HG03175 (cell line): ENCODE data around the gene DNMT3L.
"Not testable (repeated sequence)": the region's sequence is repeated elsewhere in the genome, so short reads cannot be mapped to it uniquely, and the experiment has no call there.

Experiments used
- ATAC-seq: cut with Tn5 transposase; IDR thresholded peaks from one replicate; pipeline ENCODE4 v1.9.1; 2021; ENCODE audit warnings: mild to moderate bottlenecking, moderate library complexity; ENCODE audit not compliant: unreplicated experiment

Gene DNMT3L

GRCh38 chr21:44199448-44199847 lies 62.2 kb downstream of the DNMT3L start:
- no peak for ATAC-seq

- ATAC-seq = not testable (repeated sequence)
These were observed 64.6 kb downstream of the DNMT3L start for GRCh38 chr21:44197156-44197516.
